Mammary epithelial cell (primary cell): Measurements from ENCODE around the gene FGF12.

ENCODE experiments used
- CTCF ChIP-seq, 2 donors: IDR thresholded peaks in 1 of 2; conservative IDR thresholded peaks in 1 of 2; 2 replicates each; pipeline ENCODE4 v1.5.1; 2011 to 2012; ENCODE audit warnings: inconsistent platforms in 2 of 2, low read length in 2 of 2, mild to moderate bottlenecking in 2 of 2, control low read depth in 1 of 2, low read depth in 1 of 2; ENCODE audit not compliant: insufficient read depth in 1 of 2; ENCODE audit errors: extremely low read depth in 1 of 2
- EZH2 ChIP-seq: IDR thresholded peaks from 2 replicates; pipeline ENCODE4 v1.6.1; 2012; ENCODE audit warnings: low read length, inconsistent platforms, borderline replicate concordance

- no peak for TF ChIP-seq CTCF (conservative IDR thresholded peaks at IDR 0.05 in 1 of 2, IDR thresholded peaks at IDR 0.05 in 1 of 2; ENCODE audit: extremely low read depth in 1 of 2, insufficient read depth in 1 of 2, low read depth in 1 of 2, low read length in 2 of 2)
- no peak for TF ChIP-seq EZH2
Observed at GRCh38 chr3:192156382-192156781, 571.0 kb downstream of the FGF12 start.
